K562 (cell line): ENCODE data around the gene BDNF. TPM values are rescaled to one million over a fixed set of nuclear protein-coding genes. Genes with fewer than 3 reads are reported as not detected.
A peak's percentile ranks its signal among the peaks of the same experiment; 100 is the strongest.

ENCODE experiments used
- ATAC-seq: fragments of 200-7000 bp; cut with Tn5 transposase; 3 replicates; pipeline ENCODE4 v1.9.1; 2020; ENCODE audit warnings: moderate library complexity
- BruUV-seq: library from RNA; stranded (reverse); fragments of 400-500 nt; replicated peaks from 2 replicates; lab custom pipeline; 2021; lab: Mats Ljungman, UMichigan
- CTCF ChIA-PET: fragments of 300-600 bp; formaldehyde crosslinking; extraction: SDS; loops from one replicate; lab custom pipeline; 2021; ENCODE audit warnings: low intra/inter-chr PET ratio; lab: Yijun Ruan, JAX
- POLR2A ChIA-PET: fragments of 300-600, 350-650 bp; sonication (Branson Sonifier 250); formaldehyde crosslinking; extraction: SDS; loops from one replicate; lab custom pipeline; 2021; ENCODE audit warnings: antibody characterized with exemption, inconsistent platforms; lab: Yijun Ruan, JAX
- DNase-seq, 4 experiments: peaks; one replicate each; pipeline versions ENCODE4 v3.0.0 to v3.0.0-alpha.2; 2011 to 2018; ENCODE audit warnings: low spot score in 3 of 4, mixed read lengths in 3 of 4; ENCODE audit errors: extremely low read depth in 1 of 4
- FAIRE-seq: peaks from 2 replicates; lab custom pipeline; 2011; peaks lifted over from hg19 to GRCh38; lab: Jason Lieb, UNC
- H2AFZ ChIP-seq: 2 replicates; pipeline ENCODE4 v1.6.0; 2011; ENCODE audit warnings: low read depth, low read length, control low read depth, inconsistent platforms
- H3K27ac ChIP-seq: fragments of 200-600 bp; 3 replicates; pipeline ENCODE4 v1.8.0; 2011; ENCODE audit warnings: low read depth, mild to moderate bottlenecking, control low read depth, inconsistent platforms, low read length, moderate library complexity, mixed read lengths; ENCODE audit errors: extremely low read depth
- H3K27me3 ChIP-seq, 2 experiments: fragments of 300-600 bp in 1 of 2; 2 replicates in 1 of 2; 3 replicates in 1 of 2; pipeline versions ENCODE4 v1.6.0 to v1.8.0; 2011; ENCODE audit warnings: inconsistent platforms in 2 of 2, low read length in 2 of 2, mild to moderate bottlenecking in 1 of 2, mixed read lengths in 1 of 2, moderate library complexity in 1 of 2; ENCODE audit not compliant: control insufficient read depth in 2 of 2, insufficient read depth in 2 of 2
- H3K36me3 ChIP-seq: fragments of 300-600 bp; 3 replicates; pipeline ENCODE4 v1.8.0; 2011; ENCODE audit warnings: mild to moderate bottlenecking, low read length, inconsistent platforms; ENCODE audit not compliant: control insufficient read depth, insufficient read depth
- H3K4me1 ChIP-seq, 2 experiments: fragments of 200-600 bp in 1 of 2; replicated peaks in 1 of 2; 2 replicates in 1 of 2; 3 replicates in 1 of 2; pipeline versions ENCODE4 v1.5.1 to v1.8.0; 2011; ENCODE audit warnings: inconsistent platforms in 2 of 2, low read length in 2 of 2, mild to moderate bottlenecking in 1 of 2, mixed read lengths in 1 of 2, moderate library complexity in 1 of 2; ENCODE audit not compliant: control insufficient read depth in 2 of 2, insufficient read depth in 2 of 2
- H3K4me2 ChIP-seq: 2 replicates; pipeline ENCODE4 v1.6.1; 2011; ENCODE audit warnings: low read length, control low read depth, inconsistent platforms, mixed read lengths; ENCODE audit not compliant: insufficient read depth
- H3K4me3 ChIP-seq: fragments of 200-600 bp; sonication (generic), shearing (Covaris generic); 2 replicates; pipeline ENCODE4 v1.5.1; 2016; ENCODE audit warnings: control low read depth, inconsistent platforms
- H3K79me2 ChIP-seq: fragments of 200-600 bp; 3 replicates; pipeline ENCODE4 v1.8.0; 2011; ENCODE audit warnings: low read length, inconsistent platforms; ENCODE audit not compliant: control insufficient read depth, insufficient read depth
- H3K9ac ChIP-seq, 2 experiments: 2 replicates each; pipeline versions ENCODE4 v1.6.0 to v1.6.1; 2011; ENCODE audit warnings: low read depth in 2 of 2, low read length in 2 of 2, control low read depth in 1 of 2, inconsistent platforms in 1 of 2, mild to moderate bottlenecking in 1 of 2, mixed read lengths in 1 of 2; ENCODE audit not compliant: insufficient read depth in 1 of 2
- H3K9me1 ChIP-seq: one replicate; pipeline ENCODE4 v1.6.0; 2011; ENCODE audit warnings: inconsistent platforms, mild to moderate bottlenecking, low read length, moderate library complexity; ENCODE audit not compliant: control insufficient read depth, insufficient read depth
- H3K9me3 ChIP-seq: replicated peaks from 2 replicates; pipeline ENCODE4 v1.5.1; 2011; ENCODE audit warnings: low read depth, low read length, inconsistent platforms; ENCODE audit not compliant: control insufficient read depth, insufficient read depth
- H4K20me1 ChIP-seq: replicated peaks from 2 replicates; pipeline ENCODE4 v1.6.1; 2011; ENCODE audit warnings: low read length, inconsistent platforms, mixed read lengths; ENCODE audit not compliant: control insufficient read depth, insufficient read depth
- CC2D1A ChIP-seq: fragments of 450-650 bp; IDR thresholded peaks from 2 replicates; pipeline ENCODE4 v1.6.1; 2017; ENCODE audit warnings: mild to moderate bottlenecking
- E2F5 ChIP-seq: sonication (generic); formaldehyde crosslinking; IDR thresholded peaks from 2 replicates; pipeline ENCODE4 v1.8.0; 2022; ENCODE audit warnings: mild to moderate bottlenecking, missing genetic modification reagents
- KDM5B ChIP-seq: fragments of 200-600 bp; sonication (generic); IDR thresholded peaks from 2 replicates; pipeline ENCODE4 v1.6.1; 2012; ENCODE audit warnings: low read depth, mild to moderate bottlenecking, moderate library complexity, low read length, control low read depth, inconsistent platforms; ENCODE audit not compliant: insufficient replicate concordance
- REST ChIP-seq, 2 experiments: fragments of 450-650 bp; formaldehyde crosslinking in 1 of 2; IDR thresholded peaks; 2 replicates each; pipeline versions ENCODE4 v1.4.0 to v1.6.1; 2014 to 2020; ENCODE audit warnings: mild to moderate bottlenecking in 2 of 2, borderline replicate concordance in 1 of 2, low read depth in 1 of 2
- STAG1 ChIP-seq: sonication (generic); formaldehyde crosslinking; IDR thresholded peaks from 2 replicates; pipeline ENCODE4 v1.5.0; 2020; ENCODE audit warnings: missing genetic modification reagents, borderline replicate concordance
- ZNF778 ChIP-seq: fragments of 450-650 bp; formaldehyde crosslinking; IDR thresholded peaks from 2 replicates; pipeline ENCODE4 v1.4.0; 2020; ENCODE audit warnings: mild to moderate bottlenecking, moderate library complexity
- WGBS: fragments of 100-300 bp; shearing (Covaris generic); methylation state at CpG from one replicate; pipeline ENCODE4 v1.1.6; 2016; ENCODE audit warnings: low coverage, mixed read lengths; ENCODE audit not compliant: insufficient coverage; ENCODE audit errors: missing lambda C conversion rate; 5-methylcytosine and 5-hydroxymethylcytosine counted together
- in situ Hi-C: fragments of 300-500 bp; cut with MboI; formaldehyde crosslinking; loops from 4 replicates; pipeline ENCODE4 v1.15.0; 2018; ENCODE audit warnings: inconsistent platforms, mixed read lengths
- intact Hi-C: fragments of 100-400 bp; cut with micrococcal nuclease; formaldehyde crosslinking; loops from 2 replicates; pipeline ENCODE4 v1.14.2; 2022
- polyA plus RNA-seq, 8 experiments: library from polyadenylated mRNA; depleted of rRNA in 4 of 8; stranded (reverse) in 5 of 8; unstranded in 3 of 8; fragments of >200 nt; fragmentation: Nextera tagmentation in 2 of 8; fragmentation: Illumina TruSeq in 1 of 8; extraction: Ambion mirVana in 2 of 8; extraction: Trizol in 1 of 8; gene quantifications; 2 replicates each; pipeline versions ENCODE4 v1.2.1 to v1.2.3, GENCODE V29; 2011 to 2014; ENCODE audit warnings: inconsistent platforms in 1 of 8, missing spikeins in 1 of 8
- total RNA-seq, 7 experiments: library from RNA; depleted of rRNA in 6 of 7; stranded (reverse); fragments of >200 nt in 6 of 7; fragmentation: Illumina TruSeq in 2 of 7; extraction: Trizol in 2 of 7; gene quantifications; 2 replicates each; pipeline versions ENCODE4 v1.2.1 to v1.2.3, GENCODE V29; 2011 to 2021; ENCODE audit warnings: low replicate concordance in 1 of 7
- TF ChIP-seq, protein P1 (sequence below): fragments of 200-800 bp; sonication (Bioruptor generic); IDR thresholded peaks from 2 replicates; pipeline ENCODE4 v1.6.1; 2017; ENCODE audit warnings: missing genetic modification characterization, missing compliant biosample characterization
- TF ChIP-seq, protein P2 (sequence below), 3 experiments: IDR thresholded peaks in 2 of 3; conservative IDR thresholded peaks in 1 of 3; 2 replicates each; pipeline ENCODE4 v1.5.1; 2011 to 2012; ENCODE audit warnings: low read length in 3 of 3, mild to moderate bottlenecking in 3 of 3, control low read depth in 2 of 3, improper control_type of control experiment in 1 of 3, inconsistent platforms in 1 of 3, low read depth in 1 of 3, mixed read lengths in 1 of 3, moderate library complexity in 1 of 3; ENCODE audit not compliant: insufficient read depth in 2 of 3

BDNF gene
- total and polyA plus RNA-seq, 9 of the 15 experiments (the other 6 are each of a cell fraction or from before 2014, with no cell fraction given), result 0.04 TPM; not detected in 8

DNA sequence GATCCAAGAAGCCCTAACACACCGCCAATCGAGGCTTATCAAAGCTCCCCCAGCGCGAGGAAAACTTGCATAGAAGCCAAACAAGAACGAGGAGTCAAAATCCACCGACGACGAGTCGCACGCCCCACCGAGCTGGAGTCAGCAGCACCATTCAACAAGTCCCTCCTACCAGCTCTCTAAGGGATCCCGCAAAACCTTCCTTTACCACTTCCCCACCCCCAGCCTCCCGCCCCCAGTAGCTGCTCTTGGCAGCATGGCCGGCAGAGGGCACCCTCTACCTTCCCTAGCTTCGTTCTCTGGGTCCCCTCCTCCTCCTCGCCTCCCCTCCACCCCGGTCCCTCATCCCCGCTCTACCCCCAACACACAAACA is 1.4 kb downstream of the BDNF start:
- H3K9me3 ChIP-seq, result no peaks in the 10 kb centered on the region
- no peaks in the 10 kb centered on the region for H3K36me3 ChIP-seq
- WGBS, result 4% methylated on average over 13 of the region's 18 CpGs
- H3K9me1 ChIP-seq, result no peaks in the 10 kb centered on the region
- H4K20me1 ChIP-seq, result no peaks in the 10 kb centered on the region
- intact Hi-C loops, result loop anchor here (5.0 kb wide), 3 partner anchors 998 to 1633 kb away; no protein-coding TSS in a partner anchor
- no peak overlapping the region for H3K27ac ChIP-seq
- in situ Hi-C loops, result no loop called here
- no peak overlapping the region for H3K4me2 ChIP-seq
- H2AFZ ChIP-seq, result peak overlapping the region; percentile 15; the same call in 1 of the 2 replicates
- peaks cover 0 to 4% of the 10 kb centered on the region in 2 experiments; a peak in 2 of 5 replicates for H3K4me1 ChIP-seq
- DNase-seq (peak; percentile 76 to 83 (median 79)), FAIRE-seq (no peak), ATAC-seq (peak; percentile 98)
- H3K4me3 ChIP-seq, result no peak overlapping the region
- no peaks in the 10 kb centered on the region for H3K79me2 ChIP-seq
- CTCF ChIA-PET, result no interaction called here
- no TSS peak for BruUV-seq
- POLR2A ChIA-PET, result interaction anchor here (0.6 kb wide), 1 partner anchor 219 kb away, joined by 3 read pairs; no protein-coding TSS in a partner anchor
- no peak overlapping the region for H3K9ac ChIP-seq
- H3K27me3 ChIP-seq, result peaks cover 0 to 5% of the 10 kb centered on the region in 2 experiments; a peak in 1 of 5 replicates
- TF ChIP-seq, protein P1, sequence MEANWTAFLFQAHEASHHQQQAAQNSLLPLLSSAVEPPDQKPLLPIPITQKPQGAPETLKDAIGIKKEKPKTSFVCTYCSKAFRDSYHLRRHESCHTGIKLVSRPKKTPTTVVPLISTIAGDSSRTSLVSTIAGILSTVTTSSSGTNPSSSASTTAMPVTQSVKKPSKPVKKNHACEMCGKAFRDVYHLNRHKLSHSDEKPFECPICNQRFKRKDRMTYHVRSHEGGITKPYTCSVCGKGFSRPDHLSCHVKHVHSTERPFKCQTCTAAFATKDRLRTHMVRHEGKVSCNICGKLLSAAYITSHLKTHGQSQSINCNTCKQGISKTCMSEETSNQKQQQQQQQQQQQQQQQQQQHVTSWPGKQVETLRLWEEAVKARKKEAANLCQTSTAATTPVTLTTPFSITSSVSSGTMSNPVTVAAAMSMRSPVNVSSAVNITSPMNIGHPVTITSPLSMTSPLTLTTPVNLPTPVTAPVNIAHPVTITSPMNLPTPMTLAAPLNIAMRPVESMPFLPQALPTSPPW, result peak; percentile 46; the same call in 1 of the 2 replicates
- TF ChIP-seq, protein P2, sequence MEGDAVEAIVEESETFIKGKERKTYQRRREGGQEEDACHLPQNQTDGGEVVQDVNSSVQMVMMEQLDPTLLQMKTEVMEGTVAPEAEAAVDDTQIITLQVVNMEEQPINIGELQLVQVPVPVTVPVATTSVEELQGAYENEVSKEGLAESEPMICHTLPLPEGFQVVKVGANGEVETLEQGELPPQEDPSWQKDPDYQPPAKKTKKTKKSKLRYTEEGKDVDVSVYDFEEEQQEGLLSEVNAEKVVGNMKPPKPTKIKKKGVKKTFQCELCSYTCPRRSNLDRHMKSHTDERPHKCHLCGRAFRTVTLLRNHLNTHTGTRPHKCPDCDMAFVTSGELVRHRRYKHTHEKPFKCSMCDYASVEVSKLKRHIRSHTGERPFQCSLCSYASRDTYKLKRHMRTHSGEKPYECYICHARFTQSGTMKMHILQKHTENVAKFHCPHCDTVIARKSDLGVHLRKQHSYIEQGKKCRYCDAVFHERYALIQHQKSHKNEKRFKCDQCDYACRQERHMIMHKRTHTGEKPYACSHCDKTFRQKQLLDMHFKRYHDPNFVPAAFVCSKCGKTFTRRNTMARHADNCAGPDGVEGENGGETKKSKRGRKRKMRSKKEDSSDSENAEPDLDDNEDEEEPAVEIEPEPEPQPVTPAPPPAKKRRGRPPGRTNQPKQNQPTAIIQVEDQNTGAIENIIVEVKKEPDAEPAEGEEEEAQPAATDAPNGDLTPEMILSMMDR (IDR thresholded peaks at IDR 0.05 in 2 of 3, conservative IDR thresholded peaks at IDR 0.05 in 1 of 3; ENCODE audit: insufficient read depth in 2 of 3, low read depth in 1 of 3, low read length in 3 of 3), result peak; percentile 48 to 73 (median 67); a peak in 5 of 6 replicates
- TF ChIP-seq E2F5 (CRISPR knock-in tag), result no peak
- peak; percentile 53; the same call in 1 of the 2 replicates for TF ChIP-seq CC2D1A
- peak; percentile 17; the same call in 1 of the 2 replicates for TF ChIP-seq STAG1 (CRISPR knock-in tag)
- peak; percentile 21; the same call in 1 of the 2 replicates for TF ChIP-seq REST (IDR thresholded peaks at IDR 0.05; ENCODE audit: borderline replicate concordance)
- no peak for TF ChIP-seq REST (CRISPR knock-in tag; IDR thresholded peaks at IDR 0.05; ENCODE audit: low read depth)
- no peak for TF ChIP-seq KDM5B
- TF ChIP-seq ZNF778, result no peak
